MM.1S (cell line): ENCODE results near the gene TRIM71.

Experiments
- EZH2 ChIP-seq: fragments of 300-600 bp; sonication (generic); optimal IDR thresholded peaks from 2 replicates; pipeline ENCODE3; 2017; ENCODE audit warnings: low read depth, mild to moderate bottlenecking, antibody characterized with exemption, low read length, mixed read lengths
- EZH2phosphoT487 ChIP-seq: fragments of 300-600 bp; sonication (generic); IDR thresholded peaks from 2 replicates; pipeline ENCODE4 v1.6.1; 2018; ENCODE audit warnings: antibody characterized with exemption, low read length
- TF ChIP-seq, protein P1 (sequence below): fragments of 300-600 bp; sonication (generic); IDR thresholded peaks from 2 replicates; pipeline ENCODE4 v1.5.1; 2016; ENCODE audit warnings: antibody characterized with exemption, low read length, mixed read lengths

- TF ChIP-seq, protein P1, sequence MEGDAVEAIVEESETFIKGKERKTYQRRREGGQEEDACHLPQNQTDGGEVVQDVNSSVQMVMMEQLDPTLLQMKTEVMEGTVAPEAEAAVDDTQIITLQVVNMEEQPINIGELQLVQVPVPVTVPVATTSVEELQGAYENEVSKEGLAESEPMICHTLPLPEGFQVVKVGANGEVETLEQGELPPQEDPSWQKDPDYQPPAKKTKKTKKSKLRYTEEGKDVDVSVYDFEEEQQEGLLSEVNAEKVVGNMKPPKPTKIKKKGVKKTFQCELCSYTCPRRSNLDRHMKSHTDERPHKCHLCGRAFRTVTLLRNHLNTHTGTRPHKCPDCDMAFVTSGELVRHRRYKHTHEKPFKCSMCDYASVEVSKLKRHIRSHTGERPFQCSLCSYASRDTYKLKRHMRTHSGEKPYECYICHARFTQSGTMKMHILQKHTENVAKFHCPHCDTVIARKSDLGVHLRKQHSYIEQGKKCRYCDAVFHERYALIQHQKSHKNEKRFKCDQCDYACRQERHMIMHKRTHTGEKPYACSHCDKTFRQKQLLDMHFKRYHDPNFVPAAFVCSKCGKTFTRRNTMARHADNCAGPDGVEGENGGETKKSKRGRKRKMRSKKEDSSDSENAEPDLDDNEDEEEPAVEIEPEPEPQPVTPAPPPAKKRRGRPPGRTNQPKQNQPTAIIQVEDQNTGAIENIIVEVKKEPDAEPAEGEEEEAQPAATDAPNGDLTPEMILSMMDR, result no peak
- TF ChIP-seq EZH2 (no peak), EZH2phosphoT487 (no peak)
Measured at GRCh38 chr3:32872487-32873382, 54.9 kb downstream of the TRIM71 start.
